GM18520 (cell line): ENCODE results near the gene FSIP1.
A peak's percentile ranks its signal among the peaks of the same experiment; 100 is the strongest.

Experiments used
- ATAC-seq: cut with Tn5 transposase; IDR thresholded peaks from one replicate; pipeline ENCODE4 v1.9.1; 2021; ENCODE audit not compliant: unreplicated experiment

The FSIP1 gene

DNA sequence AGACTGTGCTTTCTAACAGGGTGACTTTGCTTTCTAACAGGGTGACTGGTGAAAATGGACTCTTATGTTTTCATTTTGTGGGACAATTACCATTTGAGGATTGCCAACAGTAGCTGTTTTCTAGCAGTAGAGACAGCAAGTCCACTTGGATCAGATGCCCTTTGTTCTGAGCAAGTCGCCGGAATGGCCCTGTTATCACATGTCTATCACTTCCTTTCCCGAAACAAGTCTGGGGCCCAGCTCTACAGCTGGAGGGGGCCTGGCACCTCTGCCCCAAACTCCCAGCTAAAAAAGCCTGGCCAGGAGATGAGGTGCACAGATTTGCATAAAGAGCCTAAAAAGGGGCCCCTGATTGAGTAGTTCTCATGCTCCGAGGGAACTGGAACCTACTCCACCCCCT, 157.2 kb downstream of the FSIP1 start:
- no peak for ATAC-seq

DNA sequence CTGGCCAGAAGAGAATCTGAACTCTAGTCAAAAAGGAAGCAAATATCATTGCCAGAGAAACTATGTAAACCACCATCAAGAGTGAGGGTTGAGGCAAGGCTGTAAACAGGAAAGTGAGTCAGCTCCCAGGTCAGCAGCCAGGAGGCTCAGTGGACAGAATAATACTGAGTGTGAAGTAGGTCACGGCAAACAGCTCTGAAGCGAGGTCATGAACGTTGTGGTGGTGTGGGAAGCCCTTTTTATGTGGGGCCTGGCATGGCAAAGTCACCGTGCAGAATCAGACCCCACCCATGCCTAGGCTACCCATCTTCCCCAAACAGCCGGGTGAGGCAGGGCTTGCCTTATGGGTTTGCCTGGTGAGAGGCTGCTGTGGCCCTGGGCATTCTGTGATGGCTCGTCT, 157.8 kb downstream of the FSIP1 start:
- ATAC-seq: peak; percentile 49

- ATAC-seq: peak; percentile 81
These were observed 159.1 kb downstream of the FSIP1 start for GRCh38 chr15:39623529-39623931.

- ATAC-seq: peak; percentile 1
These were observed 159.8 kb downstream of the FSIP1 start for GRCh38 chr15:39622660-39623516.

DNA sequence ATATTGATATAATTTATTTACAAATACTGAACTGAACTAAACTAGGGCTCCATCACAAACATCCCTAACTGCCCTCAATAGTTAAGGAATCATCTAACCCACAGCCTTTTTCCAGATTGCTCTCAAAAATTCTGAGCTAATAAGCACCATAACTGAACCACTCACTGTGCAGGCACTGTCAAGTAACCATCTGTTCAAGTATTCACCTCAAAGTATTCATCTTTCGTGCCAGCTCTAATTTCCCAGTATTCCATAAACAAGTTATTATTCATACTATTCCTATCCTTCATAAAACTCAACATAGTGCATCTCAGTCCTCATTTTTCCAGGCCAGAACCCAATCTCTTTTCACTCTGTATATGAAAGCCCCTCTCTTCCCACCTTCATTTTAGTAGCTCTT, 160.7 kb downstream of the FSIP1 start:
- no peak for ATAC-seq

DNA sequence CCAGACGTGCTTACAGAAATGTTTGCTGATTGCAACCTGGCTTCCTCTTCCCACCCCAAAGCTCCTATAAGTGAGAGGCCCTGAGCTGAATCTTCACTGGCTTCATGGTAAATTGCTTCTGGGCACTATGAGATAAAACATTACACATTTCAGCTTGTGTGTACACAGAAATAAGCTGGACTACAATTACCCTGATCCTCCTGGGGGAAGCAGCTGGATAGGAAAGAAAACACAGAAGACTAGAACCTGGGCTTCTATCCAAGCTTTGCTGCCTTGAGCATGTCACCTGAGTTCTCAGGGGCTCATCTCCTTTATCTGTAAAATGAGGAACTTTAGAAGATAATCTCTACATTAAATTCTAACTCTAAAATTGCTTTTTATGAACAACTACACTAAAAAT, 161.4 kb downstream of the FSIP1 start:
- no peak for ATAC-seq

- ATAC-seq: no peak
These were observed 164.4 kb downstream of the FSIP1 start for GRCh38 chr15:39618063-39618823.

DNA sequence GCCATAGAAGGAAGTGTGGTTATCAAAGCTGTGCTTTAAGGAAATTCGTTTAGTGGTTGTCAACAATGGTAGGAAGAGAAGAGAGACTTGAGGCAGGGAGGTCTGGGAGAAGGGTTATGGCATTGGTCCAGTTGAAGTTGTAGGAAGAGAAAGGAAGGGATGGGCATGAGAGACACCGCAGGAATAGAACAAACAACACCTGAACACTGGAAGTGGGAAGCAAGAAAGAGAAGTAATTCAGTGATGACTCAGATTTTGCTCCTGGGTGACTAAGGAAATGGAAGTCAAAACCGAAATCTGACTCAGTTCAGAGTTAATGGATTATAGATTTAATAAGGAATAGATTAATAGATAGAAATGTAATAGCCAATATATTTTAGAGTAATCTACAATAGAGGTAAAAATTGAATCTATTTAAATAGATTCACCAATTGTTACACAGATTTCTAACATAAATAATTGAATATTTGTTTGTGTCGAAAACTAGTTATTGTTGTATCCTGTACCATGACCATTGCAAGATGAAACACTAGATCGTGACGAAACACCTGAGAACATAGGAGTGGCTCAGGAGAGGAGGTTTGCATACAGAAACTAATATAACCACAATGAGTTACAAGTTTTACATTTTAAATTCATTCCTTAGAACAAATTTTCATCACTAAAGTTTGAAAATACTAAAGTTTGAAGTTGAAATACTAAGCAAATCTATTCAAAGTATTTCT, 165.7 kb downstream of the FSIP1 start:
- ATAC-seq: no peak

- ATAC-seq: no peak
These were observed 168.8 kb downstream of the FSIP1 start for GRCh38 chr15:39613861-39614260.

- ATAC-seq: no peak
These were observed 169.4 kb downstream of the FSIP1 start for GRCh38 chr15:39613271-39613670.

DNA sequence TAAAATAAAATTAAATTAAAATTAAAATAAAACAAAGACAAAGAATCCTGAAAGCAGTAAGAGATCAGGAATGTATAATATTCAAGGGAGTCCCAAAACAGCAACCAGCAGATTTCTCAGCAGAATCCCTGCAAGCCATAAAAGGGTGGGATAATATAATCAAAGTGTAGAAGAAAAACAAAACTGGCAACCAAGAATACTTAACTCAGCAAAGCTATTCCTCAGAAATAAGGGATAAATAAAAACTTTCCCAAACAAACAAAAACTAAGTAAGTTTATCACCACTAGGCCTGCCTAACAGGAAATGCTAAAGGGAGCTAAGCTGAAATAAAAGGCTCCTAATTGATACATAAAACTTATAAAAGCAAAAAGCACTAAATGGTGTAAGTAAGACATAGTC, 172.0 kb downstream of the FSIP1 start:
- no peak for ATAC-seq

DNA sequence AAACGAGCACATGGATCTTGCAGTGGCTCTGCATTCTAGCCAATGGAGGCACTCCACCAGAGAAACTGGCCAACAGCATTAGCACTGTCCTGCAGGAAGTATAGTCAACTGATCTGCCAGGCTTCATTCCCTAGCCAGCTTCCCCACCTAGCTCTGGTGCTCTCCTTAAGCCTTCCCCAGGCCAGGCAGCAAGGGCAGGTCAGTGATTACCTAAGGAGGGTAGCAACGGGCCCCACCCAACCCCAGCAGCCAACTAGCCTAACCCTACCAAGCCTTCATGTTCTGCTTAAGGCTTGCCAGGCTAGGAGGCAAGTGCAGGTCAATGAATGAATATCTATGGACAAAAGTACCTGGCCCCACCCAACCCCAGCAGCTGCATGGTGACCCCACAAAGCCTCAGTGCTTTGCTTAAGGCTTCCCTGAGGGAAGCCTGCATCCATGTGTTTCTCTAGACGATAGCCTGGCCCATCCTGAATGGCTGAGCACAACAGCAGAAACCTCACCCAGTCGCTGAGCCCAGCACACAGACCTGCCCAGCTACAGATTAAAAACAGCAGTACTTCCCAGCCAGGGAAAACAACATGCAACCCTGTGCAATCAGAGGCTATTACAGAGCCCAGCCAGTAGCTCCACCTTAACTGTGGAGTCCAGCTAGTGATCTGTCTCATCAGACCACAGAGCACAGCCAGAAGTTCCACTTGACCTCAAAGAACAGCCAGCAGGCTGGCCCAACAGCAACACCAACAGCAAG, 173.3 kb downstream of the FSIP1 start:
- no peak for ATAC-seq

GRCh38 chr15:39608185-39609139, 174.2 kb downstream of the FSIP1 start:
- no peak for ATAC-seq

GRCh38 chr15:39605146-39605545, 177.5 kb downstream of the FSIP1 start:
- no peak for ATAC-seq

DNA sequence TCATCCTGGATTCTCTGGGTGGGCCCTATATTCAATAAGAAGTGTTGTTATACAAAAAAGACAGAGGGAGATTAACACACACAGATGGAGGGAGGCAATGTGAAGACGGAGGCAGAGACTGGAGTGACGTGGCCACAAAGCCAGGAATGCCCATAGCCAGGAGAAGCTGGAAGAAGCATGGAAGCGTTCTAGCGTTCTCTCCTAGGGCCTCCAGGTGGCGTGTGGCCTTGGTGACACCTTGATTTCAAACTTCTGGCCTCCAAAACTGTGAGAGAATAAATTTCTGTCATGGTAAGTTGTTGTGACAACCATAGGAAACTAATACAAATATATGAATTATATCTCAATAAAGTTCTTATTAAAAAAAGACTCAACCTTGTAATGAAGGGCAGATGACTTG, 180.5 kb downstream of the FSIP1 start:
- ATAC-seq: no peak

- ATAC-seq: no peak
These were observed 182.8 kb downstream of the FSIP1 start for GRCh38 chr15:39599871-39600270.

- no peak for ATAC-seq
These were observed 183.4 kb downstream of the FSIP1 start for GRCh38 chr15:39598958-39599845.

DNA sequence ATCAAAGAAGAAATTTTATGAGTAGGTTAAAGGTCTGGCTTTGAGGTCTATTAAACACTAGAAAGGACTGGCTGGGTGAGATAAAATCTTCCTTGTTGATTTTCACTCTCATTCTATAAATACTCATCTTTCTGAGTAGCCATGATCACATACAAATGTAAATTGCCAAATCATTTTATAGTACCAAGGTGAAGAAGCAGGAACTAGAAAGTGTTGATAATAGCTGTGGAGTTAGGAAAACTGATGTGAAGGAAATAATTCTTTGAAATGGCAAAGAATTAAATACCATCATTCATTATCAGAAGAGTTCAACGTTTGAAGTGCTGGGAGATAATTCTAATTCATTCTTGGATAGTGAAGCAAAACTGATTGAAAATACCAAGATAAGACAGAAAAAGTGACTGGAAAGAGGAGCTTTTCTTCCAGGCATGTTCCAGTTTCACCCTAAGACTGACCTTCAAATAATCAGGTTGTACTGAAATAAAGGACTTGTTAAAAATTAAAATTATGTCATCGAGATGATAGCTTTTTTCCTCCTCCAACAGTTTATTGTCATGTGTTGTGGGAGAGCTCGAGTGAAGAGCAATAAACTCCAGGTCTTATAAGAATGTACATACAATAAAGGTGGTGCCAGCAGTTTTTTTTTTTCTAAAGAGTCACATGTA, 184.3 kb downstream of the FSIP1 start:
- no peak for ATAC-seq
